Anterior cingulate cortex (tissue), 58 donors: ENCODE data around the gene CPO.

Experiments used
- DNase-seq, 58 donors: peaks; one replicate each; lab custom pipeline; 2025; lab: John Stamatoyannopoulos, UW

Gene CPO

GRCh38 chr2:207008105-207008990 is 69.0 kb downstream of the CPO start:
- peak in 11 of 58 donors; percentile 0 to 57 (median 14) for DNase-seq

- DNase-seq: no peak
Measured at GRCh38 chr2:207012461-207012860, 73.1 kb downstream of the CPO start.

GRCh38 chr2:207014424-207014823 is 75.1 kb downstream of the CPO start:
- DNase-seq: no peak

GRCh38 chr2:207015901-207016300 is 76.6 kb downstream of the CPO start:
- DNase-seq: no peak
